Esophagus muscularis mucosa (tissue), 4 donors: ENCODE measurements around the gene ERH. TPM values are rescaled to one million over a fixed set of nuclear protein-coding genes. Genes with fewer than 3 reads are reported as not detected.

Experiments used
- DNase-seq: peaks from one replicate; pipeline ENCODE4 v3.0.0-alpha.2; 2017; ENCODE audit errors: extremely low spot score
- H3K27ac ChIP-seq, 4 donors: fragments of 200-600 bp; sonication (generic); replicated peaks in 1 of 4; 1 replicate in 3 of 4; 2 replicates in 1 of 4; pipeline ENCODE4 v1.5.1; 2016 to 2019; ENCODE audit warnings: mild to moderate bottlenecking in 1 of 4
- H3K27me3 ChIP-seq, 4 donors: fragments of 200-600 bp; sonication (generic); one replicate each; pipeline versions ENCODE4 v1.5.1 to v1.6.0; 2016 to 2019
- H3K36me3 ChIP-seq, 4 donors: fragments of 200-600 bp; sonication (generic); one replicate each; pipeline ENCODE4 v1.5.1; 2016 to 2019
- H3K4me1 ChIP-seq, 4 donors: fragments of 200-600 bp; sonication (generic); one replicate each; pipeline ENCODE4 v1.5.1; 2016 to 2019
- H3K4me3 ChIP-seq, 4 donors: fragments of 200-600 bp; sonication (generic); 1 replicate in 2 of 4; 2 replicates in 2 of 4; pipeline ENCODE4 v1.5.1; 2016 to 2019; ENCODE audit warnings: mild to moderate bottlenecking in 4 of 4, moderate library complexity in 1 of 4
- H3K9me3 ChIP-seq, 4 donors: fragments of 200-600 bp; sonication (generic); 1 replicate in 3 of 4; 2 replicates in 1 of 4; pipeline ENCODE4 v1.5.1; 2016 to 2019
- EP300 ChIP-seq: sonication (generic); formaldehyde crosslinking; IDR thresholded peaks from one replicate; pipeline ENCODE4 v1.6.1; 2017; ENCODE audit warnings: antibody characterized with exemption
- POLR2A ChIP-seq: fragments of 450-650 bp; IDR thresholded peaks from one replicate; pipeline ENCODE4 v1.6.1; 2017; ENCODE audit warnings: antibody characterized with exemption, moderate library complexity, mild to moderate bottlenecking, low read depth
- POLR2AphosphoS5 ChIP-seq, 2 donors: sonication (generic); formaldehyde crosslinking; IDR thresholded peaks; one replicate each; pipeline ENCODE4 v1.6.1; 2017; ENCODE audit warnings: antibody characterized with exemption in 2 of 2
- WGBS: methylation state at CpG from one replicate; pipeline ENCODE4 v1.1.5; 2018; 5-methylcytosine and 5-hydroxymethylcytosine counted together
- intact Hi-C: fragments of 100-400 bp; cut with DNase I; formaldehyde crosslinking; loops from one replicate; pipeline ENCODE4 v1.15.1; 2023
- total RNA-seq, 4 donors: library from RNA; depleted of rRNA; stranded (reverse); fragments of >200 nt; gene quantifications; one replicate each; pipeline versions ENCODE4 v1.1.0 to v1.2.1, GENCODE V29; 2016
- TF ChIP-seq, protein P1 (sequence below), 3 experiments: fragments of 200-600 bp in 2 of 3; fragments of 450-650 bp in 1 of 3; sonication (generic) in 2 of 3; IDR thresholded peaks; one replicate each; pipeline ENCODE4 v1.5.1; 2017 to 2019; ENCODE audit warnings: antibody characterized with exemption in 3 of 3, mild to moderate bottlenecking in 2 of 3, moderate library complexity in 1 of 3

ERH gene
- total RNA-seq, 4 donors from 2014 or later, result 43.1 to 92.6 (median 64.2) TPM

DNA sequence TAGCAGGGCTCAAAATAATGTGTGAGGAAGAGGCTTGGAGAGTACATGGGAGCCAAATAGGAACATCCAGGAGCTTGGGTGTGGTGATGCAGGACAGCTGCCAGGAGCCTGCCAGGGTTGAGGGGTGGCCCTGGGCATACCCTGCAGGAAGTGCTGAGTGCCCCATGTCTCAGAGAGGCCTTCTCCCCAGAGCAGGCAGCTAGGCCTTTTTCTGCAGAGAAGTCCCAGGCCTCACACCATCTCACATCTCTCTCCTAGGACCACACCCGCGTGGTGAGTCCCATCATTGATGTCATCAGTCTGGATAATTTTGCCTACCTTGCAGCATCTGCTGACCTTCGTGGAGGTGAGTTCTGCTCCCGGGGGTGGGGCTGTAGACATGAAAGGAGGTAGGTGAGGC is 66.9 kb downstream of the ERH start:
- H3K36me3 ChIP-seq, result peaks cover 0 to 46% (median 2%) of the 10 kb centered on the region in 4 donors
- H3K9me3 ChIP-seq, result no peaks in the 10 kb centered on the region
- intact Hi-C loops, result no loop called here
- no peak for DNase-seq
- H3K4me1 ChIP-seq, result peaks cover 0 to 3% (median 0%) of the 10 kb centered on the region in 4 donors
- H3K27ac ChIP-seq, result no peak overlapping the region
- 93% methylated on average over 4 of the region's 4 CpGs for WGBS
- TF ChIP-seq EP300 (no peak), POLR2A (no peak), POLR2AphosphoS5 (IDR thresholded peaks at IDR 0.05) (no peak)
- TF ChIP-seq, protein P1, sequence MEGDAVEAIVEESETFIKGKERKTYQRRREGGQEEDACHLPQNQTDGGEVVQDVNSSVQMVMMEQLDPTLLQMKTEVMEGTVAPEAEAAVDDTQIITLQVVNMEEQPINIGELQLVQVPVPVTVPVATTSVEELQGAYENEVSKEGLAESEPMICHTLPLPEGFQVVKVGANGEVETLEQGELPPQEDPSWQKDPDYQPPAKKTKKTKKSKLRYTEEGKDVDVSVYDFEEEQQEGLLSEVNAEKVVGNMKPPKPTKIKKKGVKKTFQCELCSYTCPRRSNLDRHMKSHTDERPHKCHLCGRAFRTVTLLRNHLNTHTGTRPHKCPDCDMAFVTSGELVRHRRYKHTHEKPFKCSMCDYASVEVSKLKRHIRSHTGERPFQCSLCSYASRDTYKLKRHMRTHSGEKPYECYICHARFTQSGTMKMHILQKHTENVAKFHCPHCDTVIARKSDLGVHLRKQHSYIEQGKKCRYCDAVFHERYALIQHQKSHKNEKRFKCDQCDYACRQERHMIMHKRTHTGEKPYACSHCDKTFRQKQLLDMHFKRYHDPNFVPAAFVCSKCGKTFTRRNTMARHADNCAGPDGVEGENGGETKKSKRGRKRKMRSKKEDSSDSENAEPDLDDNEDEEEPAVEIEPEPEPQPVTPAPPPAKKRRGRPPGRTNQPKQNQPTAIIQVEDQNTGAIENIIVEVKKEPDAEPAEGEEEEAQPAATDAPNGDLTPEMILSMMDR (IDR thresholded peaks at IDR 0.05), result no peak
- no peak overlapping the region for H3K4me3 ChIP-seq
- H3K27me3 ChIP-seq, result no peaks in the 10 kb centered on the region

Other genes with a start within 250 kb of the ERH start
- 10 to 100 TPM; 37.4 to 67.1 (median 46.4) TPM for gene DCAF5, start 245.2 kb downstream of the ERH start, total RNA-seq
- 10 to 100 TPM; 19.7 to 34.2 (median 28.0) TPM for gene EXD2, start 206.8 kb downstream of the ERH start, total RNA-seq
- gene GALNT16, start 138.1 kb downstream of the ERH start, total RNA-seq, result 10 to 100 TPM in 2 of 4 donors, 1 to 10 TPM in 2; 5.8 to 18.4 (median 10.5) TPM
- gene SLC39A9, start 393 bp upstream of the ERH start, total RNA-seq, result 10 to 100 TPM; 37.6 to 46.3 (median 42.3) TPM
- under 1 TPM in 1 of 4 donors, not detected in 3; 0.17 TPM for gene PLEKHD1, start 86.4 kb upstream of the ERH start, total RNA-seq
- gene CCDC177, start 176.6 kb upstream of the ERH start, total RNA-seq, result not detected
- gene SUSD6, start 213.3 kb upstream of the ERH start, total RNA-seq, result 10 to 100 TPM; 21.2 to 89.5 (median 43.5) TPM